C4-2B (cell line): ENCODE measurements around the gene RALGAPA2.

Experiments used
- H3K27ac ChIP-seq: fragments of 450-650 bp; 2 replicates; pipeline ENCODE4 v1.5.1; 2017
- CTCF ChIP-seq: fragments of 450-650 bp; conservative IDR thresholded peaks from 2 replicates; pipeline ENCODE4 v1.5.1; 2017; ENCODE audit warnings: mild to moderate bottlenecking
- ZFX ChIP-seq: fragments of 450-650 bp; IDR thresholded peaks from 2 replicates; pipeline ENCODE4 v1.6.1; 2017

Gene RALGAPA2

GRCh38 chr20:20447196-20447595 is 265.2 kb downstream of the RALGAPA2 start:
- no peak overlapping the region for H3K27ac ChIP-seq
- no peak for TF ChIP-seq CTCF
- TF ChIP-seq ZFX = no peak

DNA sequence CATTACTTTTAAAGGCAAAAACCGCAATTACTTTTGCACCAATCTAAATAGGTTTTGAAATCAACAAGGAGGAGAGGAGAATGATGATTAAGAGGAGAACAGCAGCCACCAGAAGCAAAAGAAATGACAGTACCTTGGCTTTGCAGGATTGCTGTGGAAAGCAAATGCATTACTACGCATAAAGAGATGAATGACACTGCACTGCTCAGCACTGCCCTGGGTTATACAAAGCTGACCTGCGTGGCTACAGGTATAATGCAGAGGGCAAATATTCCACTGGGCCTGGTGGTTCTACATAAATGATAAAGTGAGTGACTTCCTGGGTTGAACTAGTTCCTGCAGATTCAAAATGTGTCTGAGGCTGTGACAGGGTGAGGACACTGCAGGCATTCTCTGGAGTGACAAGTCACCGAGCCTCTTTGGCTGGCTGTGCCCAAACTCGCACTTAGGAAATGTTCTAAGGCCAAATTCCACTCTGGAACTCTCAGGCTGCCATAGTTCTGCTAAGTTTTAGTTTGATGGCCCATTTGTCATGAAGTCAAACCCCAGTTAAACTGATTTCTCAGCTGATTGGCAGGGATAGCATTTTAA is 265.9 kb downstream of the RALGAPA2 start:
- no peak overlapping the region for H3K27ac ChIP-seq
- TF ChIP-seq ZFX (no peak), CTCF (no peak)

DNA sequence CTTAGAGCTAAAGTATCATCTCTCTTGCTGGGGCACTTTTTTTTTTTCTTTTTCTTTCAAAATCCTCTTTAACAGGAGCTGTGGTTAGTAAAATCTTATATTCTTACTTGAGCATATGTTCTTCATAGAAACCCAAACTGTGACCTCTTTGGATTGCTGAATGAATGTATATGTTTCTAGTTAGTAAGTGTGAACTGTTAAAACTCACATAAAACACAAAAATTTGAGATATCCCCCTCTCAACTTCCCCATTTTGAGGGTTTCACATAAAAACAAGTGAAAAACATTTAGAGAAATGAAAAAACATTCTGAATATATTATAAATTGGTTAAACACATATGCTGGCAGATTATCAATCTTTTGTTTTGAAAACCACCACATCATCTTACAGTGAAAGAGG is 266.4 kb downstream of the RALGAPA2 start:
- no peak for TF ChIP-seq CTCF
- TF ChIP-seq ZFX = no peak
- no peak overlapping the region for H3K27ac ChIP-seq

GRCh38 chr20:20443504-20443903 is 268.9 kb downstream of the RALGAPA2 start:
- TF ChIP-seq CTCF (no peak), ZFX (no peak)
- no peak overlapping the region for H3K27ac ChIP-seq

- no peak overlapping the region for H3K27ac ChIP-seq
- no peak for TF ChIP-seq ZFX
- TF ChIP-seq CTCF = no peak
Observed at GRCh38 chr20:20442466-20442865, 270.0 kb downstream of the RALGAPA2 start.

DNA sequence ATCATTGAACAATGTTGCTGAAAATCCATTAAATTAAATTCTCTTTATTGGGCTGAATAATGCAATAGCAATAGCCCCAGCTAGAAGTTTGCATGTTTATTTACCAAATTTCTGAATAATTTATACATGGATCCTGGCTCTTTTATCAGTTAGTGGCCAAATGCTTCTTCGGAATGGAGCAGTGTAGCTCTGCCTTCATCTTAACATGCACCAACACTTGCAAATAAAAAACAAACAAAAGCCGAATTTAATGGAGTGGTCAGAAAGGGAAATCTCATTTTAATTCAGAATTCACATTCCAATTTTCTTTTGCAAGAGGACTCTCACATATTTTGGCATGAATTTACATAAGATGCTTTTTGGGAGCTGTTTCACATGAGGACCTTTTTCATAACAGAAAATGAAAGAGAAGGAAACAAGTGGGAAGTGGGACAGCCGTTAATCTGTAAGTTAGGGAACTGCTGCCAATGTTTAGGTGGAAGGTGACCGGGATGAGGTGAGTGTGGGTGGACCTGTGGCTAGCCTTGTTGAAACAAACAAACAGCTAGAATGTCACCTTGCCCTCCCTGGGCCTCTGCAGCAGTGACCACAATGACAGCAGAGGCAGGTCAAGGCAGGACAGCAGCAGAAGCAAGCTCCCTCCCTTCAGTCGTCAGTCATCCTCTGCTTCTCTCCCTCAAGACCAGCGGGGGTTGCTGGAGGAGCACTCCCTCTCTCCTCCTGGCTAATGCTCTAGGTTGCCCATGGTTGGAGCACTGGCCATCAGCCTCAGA is 271.4 kb downstream of the RALGAPA2 start:
- H3K27ac ChIP-seq = no peak overlapping the region
- no peak for TF ChIP-seq ZFX
- no peak for TF ChIP-seq CTCF

DNA sequence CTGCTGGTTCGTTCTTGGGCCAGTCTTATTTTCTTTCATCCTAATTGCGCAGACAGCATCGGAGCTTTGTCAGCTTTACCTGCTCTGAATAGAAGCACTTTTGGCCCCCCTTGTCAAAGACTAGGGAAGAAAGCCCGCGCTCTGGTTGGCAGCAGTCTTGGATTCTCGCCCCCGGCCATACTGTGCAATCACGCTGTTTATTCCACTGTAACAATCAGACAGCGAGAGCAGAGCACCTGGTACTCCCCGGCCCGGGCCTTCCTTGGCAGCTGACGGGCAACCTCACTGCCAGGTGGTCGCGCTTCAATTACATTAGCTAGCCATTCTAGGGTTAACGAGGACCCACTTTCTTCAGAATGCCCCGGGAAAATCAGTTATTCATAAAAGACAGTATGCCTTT is 272.0 kb downstream of the RALGAPA2 start:
- no peak overlapping the region for H3K27ac ChIP-seq
- TF ChIP-seq ZFX (no peak), CTCF (no peak)
